ENCODE measurements around the gene RAD51B. TPM values are rescaled to one million over a fixed set of nuclear protein-coding genes. Genes with fewer than 3 reads are reported as not detected.
"Not testable (repeated sequence)": the region's sequence is repeated elsewhere in the genome, so short reads cannot be mapped to it uniquely, and the experiment has no call there.

Gene RAD51B
- total and polyA plus RNA-seq, 2 experiments from 2014 or later: 11.7 to 17.8 TPM

DNA sequence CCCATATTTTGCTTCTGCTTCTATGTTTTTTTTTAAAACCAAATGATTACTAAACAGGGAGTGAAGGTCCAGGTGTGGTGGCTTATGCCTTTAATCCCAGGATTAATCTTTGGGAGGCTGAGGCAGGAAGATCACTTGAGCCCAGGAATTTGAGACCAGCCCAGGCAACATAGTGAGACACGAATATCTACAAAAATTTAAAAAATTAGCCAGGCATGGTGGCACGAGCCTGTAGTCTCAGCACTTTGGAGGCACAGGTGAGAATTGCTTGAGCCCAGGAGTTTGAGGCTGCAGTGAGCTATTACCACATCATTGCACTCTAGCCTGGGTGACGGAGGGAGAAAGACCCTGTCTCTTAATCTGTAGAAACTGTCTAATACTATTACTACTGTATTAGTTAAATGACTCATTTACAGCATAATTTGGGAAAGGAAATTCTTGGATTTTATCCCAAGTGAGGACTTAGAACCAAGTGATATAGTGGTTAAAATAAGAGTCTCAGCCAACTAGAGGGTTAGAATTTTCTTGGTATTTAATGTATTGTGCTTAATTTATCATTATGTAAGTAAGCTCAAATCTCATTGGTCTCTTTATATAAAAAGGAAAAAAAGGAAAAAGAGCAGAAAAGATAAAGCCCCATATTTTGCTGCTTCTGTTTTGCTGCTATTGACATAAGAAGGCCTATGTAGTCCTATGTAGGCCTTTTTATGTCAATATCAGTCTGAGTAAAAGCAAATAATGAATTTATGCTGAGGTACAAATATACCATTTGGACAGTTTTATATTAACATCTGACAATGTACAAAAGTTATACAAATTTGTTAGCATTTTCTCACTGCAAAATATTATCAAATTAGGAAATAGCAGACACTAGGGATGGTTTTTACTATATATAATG, 163.4 kb downstream of the RAD51B start:
- no peak overlapping the region for H3K27ac ChIP-seq
- H3K9me3 ChIP-seq (ENCODE audit: low read depth): no peaks in the 10 kb centered on the region
- no peaks in the 10 kb centered on the region for H3K36me3 ChIP-seq
- H3K4me1 ChIP-seq (ENCODE audit: low read depth): peaks cover 2% of the 10 kb centered on the region
- no peak for DNase-seq (ENCODE audit: low read depth in 1 of 2, low spot score in 1 of 2)
- no peaks in the 10 kb centered on the region for H3K27me3 ChIP-seq
- TF ChIP-seq, protein P1, sequence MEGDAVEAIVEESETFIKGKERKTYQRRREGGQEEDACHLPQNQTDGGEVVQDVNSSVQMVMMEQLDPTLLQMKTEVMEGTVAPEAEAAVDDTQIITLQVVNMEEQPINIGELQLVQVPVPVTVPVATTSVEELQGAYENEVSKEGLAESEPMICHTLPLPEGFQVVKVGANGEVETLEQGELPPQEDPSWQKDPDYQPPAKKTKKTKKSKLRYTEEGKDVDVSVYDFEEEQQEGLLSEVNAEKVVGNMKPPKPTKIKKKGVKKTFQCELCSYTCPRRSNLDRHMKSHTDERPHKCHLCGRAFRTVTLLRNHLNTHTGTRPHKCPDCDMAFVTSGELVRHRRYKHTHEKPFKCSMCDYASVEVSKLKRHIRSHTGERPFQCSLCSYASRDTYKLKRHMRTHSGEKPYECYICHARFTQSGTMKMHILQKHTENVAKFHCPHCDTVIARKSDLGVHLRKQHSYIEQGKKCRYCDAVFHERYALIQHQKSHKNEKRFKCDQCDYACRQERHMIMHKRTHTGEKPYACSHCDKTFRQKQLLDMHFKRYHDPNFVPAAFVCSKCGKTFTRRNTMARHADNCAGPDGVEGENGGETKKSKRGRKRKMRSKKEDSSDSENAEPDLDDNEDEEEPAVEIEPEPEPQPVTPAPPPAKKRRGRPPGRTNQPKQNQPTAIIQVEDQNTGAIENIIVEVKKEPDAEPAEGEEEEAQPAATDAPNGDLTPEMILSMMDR (IDR thresholded peaks at IDR 0.05; ENCODE audit: low read depth, low read length): no peak
- H3K4me3 ChIP-seq: no peak overlapping the region

DNA sequence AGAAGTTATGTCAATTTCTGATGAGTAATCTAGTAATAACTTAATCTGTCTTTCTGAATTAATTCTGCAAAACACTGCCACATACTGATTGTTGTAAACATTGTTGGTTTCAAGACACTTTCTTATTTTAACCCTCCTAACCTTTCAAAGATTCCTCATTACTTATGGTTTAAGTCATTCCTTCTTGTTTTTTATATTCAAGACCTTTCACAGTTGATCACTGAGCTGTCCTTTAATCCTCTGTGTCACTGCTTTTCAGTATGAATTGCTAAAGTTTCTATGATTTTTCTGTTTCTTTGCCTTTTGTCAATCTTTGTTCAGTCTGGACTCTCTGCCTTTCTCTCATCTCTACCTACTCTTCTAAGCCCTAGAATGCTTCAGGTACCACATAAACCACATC, 164.7 kb downstream of the RAD51B start:
- TF ChIP-seq, protein P1 (IDR thresholded peaks at IDR 0.05; ENCODE audit: low read depth, low read length): no peak

DNA sequence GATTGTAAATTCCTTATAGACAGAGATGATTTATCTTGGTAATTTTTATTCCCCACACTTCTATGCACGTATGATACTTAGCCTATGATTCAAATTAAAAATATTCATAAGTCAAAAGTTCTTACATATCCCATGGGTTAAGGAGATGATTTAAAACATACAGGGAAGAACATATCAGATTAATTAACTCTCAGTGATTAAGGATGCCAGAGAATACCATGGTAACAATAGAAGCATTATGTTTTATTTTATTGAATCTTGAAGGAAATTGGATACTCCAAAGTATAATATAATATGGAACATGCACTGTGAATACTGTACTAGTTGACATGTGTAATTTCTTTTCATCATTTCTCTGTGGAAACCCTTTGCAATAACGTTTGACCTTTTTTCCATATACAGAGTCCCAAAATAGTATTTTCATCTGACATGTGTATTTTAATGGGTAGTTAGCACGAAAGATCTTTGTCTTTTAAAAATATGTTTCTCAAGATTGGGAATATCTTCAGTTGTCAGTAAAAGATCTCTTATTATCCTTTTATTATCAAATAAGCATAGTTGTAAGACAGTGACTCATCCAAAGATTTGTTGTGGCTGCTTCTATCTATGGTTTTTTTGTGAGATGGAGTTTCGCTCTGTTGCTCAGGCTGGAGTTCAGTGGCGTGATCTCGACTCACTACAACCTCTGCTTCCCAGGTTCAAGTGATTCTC, 166.7 kb downstream of the RAD51B start:
- no peaks in the 10 kb centered on the region for H3K9me3 ChIP-seq (ENCODE audit: low read depth)
- no peak overlapping the region for H3K27ac ChIP-seq
- H3K4me1 ChIP-seq (ENCODE audit: low read depth): no peaks in the 10 kb centered on the region
- H3K27me3 ChIP-seq: no peaks in the 10 kb centered on the region
- H3K36me3 ChIP-seq: no peaks in the 10 kb centered on the region
- TF ChIP-seq, protein P1 (IDR thresholded peaks at IDR 0.05; ENCODE audit: low read depth, low read length): no peak
- peak in 1 of 2 donors; percentile 34 for DNase-seq (ENCODE audit: low read depth in 1 of 2, low spot score in 1 of 2)
- no peak overlapping the region for H3K4me3 ChIP-seq

More for the DNA sequence above, 164.7 kb downstream of the RAD51B start:
- no peak overlapping the region for H3K4me3 ChIP-seq
- no peak overlapping the region for H3K27ac ChIP-seq
- H3K9me3 ChIP-seq (ENCODE audit: low read depth): no peaks in the 10 kb centered on the region
- DNase-seq (ENCODE audit: low read depth in 1 of 2, low spot score in 1 of 2): no peak
- no peaks in the 10 kb centered on the region for H3K36me3 ChIP-seq
- no peaks in the 10 kb centered on the region for H3K4me1 ChIP-seq (ENCODE audit: low read depth)
- no peaks in the 10 kb centered on the region for H3K27me3 ChIP-seq

DNA sequence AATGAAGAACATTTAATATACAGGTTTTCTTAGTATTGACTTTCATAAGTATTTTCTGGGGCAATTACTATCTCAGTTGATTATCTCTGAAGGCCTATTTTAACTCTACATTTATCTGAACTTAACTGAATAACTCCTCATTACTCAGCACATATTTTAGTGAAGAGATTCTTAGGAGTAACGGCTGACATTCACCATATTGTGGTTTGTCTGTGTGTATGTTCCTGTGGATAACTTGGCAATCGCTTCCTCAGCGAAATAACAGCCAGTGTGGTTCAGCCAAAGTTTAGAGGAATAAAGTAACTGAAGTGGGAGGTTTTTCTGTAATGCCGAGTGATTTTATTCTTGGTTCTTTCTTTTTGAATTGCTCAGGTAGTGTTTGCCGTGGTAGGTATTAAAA, 168.0 kb downstream of the RAD51B start:
- no peaks in the 10 kb centered on the region for H3K9me3 ChIP-seq (ENCODE audit: low read depth)
- no peaks in the 10 kb centered on the region for H3K36me3 ChIP-seq
- H3K27ac ChIP-seq: no peak overlapping the region
- H3K4me3 ChIP-seq: no peak overlapping the region
- TF ChIP-seq, protein P1 (IDR thresholded peaks at IDR 0.05; ENCODE audit: low read depth, low read length): no peak
- DNase-seq (ENCODE audit: low read depth in 1 of 2, low spot score in 1 of 2): peak in 1 of 2 donors; percentile 95
- no peaks in the 10 kb centered on the region for H3K27me3 ChIP-seq
- H3K4me1 ChIP-seq (ENCODE audit: low read depth): no peaks in the 10 kb centered on the region

DNA sequence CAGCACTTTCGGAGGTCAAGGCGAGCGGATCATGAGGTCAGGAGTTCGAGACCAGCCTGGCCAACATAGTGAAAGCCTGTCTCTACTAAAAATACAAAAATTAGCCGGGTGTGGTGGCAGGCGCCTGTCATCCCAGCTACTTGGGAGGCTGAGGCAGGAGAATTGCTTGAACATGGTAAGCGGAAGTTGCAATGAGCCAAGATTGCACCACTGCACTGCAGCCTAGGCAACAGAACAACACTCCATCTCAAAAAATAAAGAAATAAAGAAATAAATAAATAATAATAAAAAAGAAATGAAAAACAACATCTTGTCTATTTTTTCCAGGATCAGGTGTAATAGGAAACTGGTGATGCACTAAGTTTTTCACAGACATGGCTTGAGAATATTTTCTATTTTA, 168.6 kb downstream of the RAD51B start:
- not testable (repeated sequence) for H3K4me1 ChIP-seq (ENCODE audit: low read depth); H3K4me3 ChIP-seq; H3K9me3 ChIP-seq (ENCODE audit: low read depth); H3K27me3 ChIP-seq; H3K36me3 ChIP-seq; H3K27ac ChIP-seq
- peak in 1 of 2 donors; percentile 40 for DNase-seq (ENCODE audit: low read depth in 1 of 2, low spot score in 1 of 2)

DNA sequence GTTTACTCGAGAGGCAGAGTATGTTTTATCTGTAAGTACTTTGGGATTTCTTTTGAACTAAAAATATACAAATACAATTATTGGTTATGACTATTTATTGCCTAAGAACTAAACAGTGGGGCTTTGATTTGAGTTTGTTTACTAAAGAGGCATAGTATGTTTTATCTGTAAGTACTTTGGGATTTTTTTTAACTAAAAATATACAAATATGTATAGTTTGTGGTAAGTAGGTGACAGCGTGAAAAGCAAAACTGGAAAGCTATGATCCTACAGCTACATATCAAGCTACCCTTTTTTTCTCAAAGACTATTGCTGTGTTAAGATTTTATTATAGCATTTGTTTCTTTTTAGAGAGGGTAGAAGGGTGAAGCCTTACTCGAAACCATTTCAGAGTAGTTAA, 171.0 kb downstream of the RAD51B start:
- no peaks in the 10 kb centered on the region for H3K27me3 ChIP-seq
- DNase-seq (ENCODE audit: low read depth in 1 of 2, low spot score in 1 of 2): no peak
- TF ChIP-seq, protein P1 (IDR thresholded peaks at IDR 0.05; ENCODE audit: low read depth, low read length): no peak
- H3K4me1 ChIP-seq (ENCODE audit: low read depth): no peaks in the 10 kb centered on the region
- H3K36me3 ChIP-seq: no peaks in the 10 kb centered on the region
- no peaks in the 10 kb centered on the region for H3K9me3 ChIP-seq (ENCODE audit: low read depth)
- H3K4me3 ChIP-seq: no peak overlapping the region
- no peak overlapping the region for H3K27ac ChIP-seq
